Measurements from ENCODE around the gene ZNF485.
"Not testable (repeated sequence)": the region's sequence is repeated elsewhere in the genome, so short reads cannot be mapped to it uniquely, and the experiment has no call there.

Gene ZNF485

GRCh38 chr10:43605850-43606322, 352 bp upstream of the ZNF485 start:
- no peak for DNase-seq (ENCODE audit: low spot score)

- no peak for DNase-seq (ENCODE audit: low spot score)
Observed at GRCh38 chr10:43607199-43607573, 948 bp downstream of the ZNF485 start.

GRCh38 chr10:43610636-43611035, 4.4 kb downstream of the ZNF485 start:
- DNase-seq (ENCODE audit: low spot score), result no peak

- DNase-seq (ENCODE audit: low spot score), result no peak
Observed at GRCh38 chr10:43616697-43617370, 10.6 kb downstream of the ZNF485 start.

GRCh38 chr10:43619368-43619767, 13.1 kb downstream of the ZNF485 start:
- DNase-seq (ENCODE audit: low spot score), result no peak

- no peak for DNase-seq (ENCODE audit: low spot score)
Observed at GRCh38 chr10:43622038-43622437, 15.8 kb downstream of the ZNF485 start.

GRCh38 chr10:43623351-43623750, 17.1 kb downstream of the ZNF485 start:
- DNase-seq (ENCODE audit: low spot score), result no peak

GRCh38 chr10:43627942-43628341, 21.7 kb downstream of the ZNF485 start:
- no peak for DNase-seq (ENCODE audit: low spot score)

GRCh38 chr10:43628956-43629355, 22.7 kb downstream of the ZNF485 start:
- no peak for DNase-seq (ENCODE audit: low spot score)

GRCh38 chr10:43635816-43636215, 29.6 kb downstream of the ZNF485 start:
- DNase-seq (ENCODE audit: low spot score), result not testable (repeated sequence)

GRCh38 chr10:43640603-43641002, 34.4 kb downstream of the ZNF485 start:
- no peak for DNase-seq (ENCODE audit: low spot score)

GRCh38 chr10:43644252-43644651, 38.0 kb downstream of the ZNF485 start:
- no peak for DNase-seq (ENCODE audit: low spot score)

- no peak for DNase-seq (ENCODE audit: low spot score)
Observed at GRCh38 chr10:43645866-43646265, 39.6 kb downstream of the ZNF485 start.

- no peak for DNase-seq (ENCODE audit: low spot score)
Observed at GRCh38 chr10:43647576-43647975, 41.3 kb downstream of the ZNF485 start.

GRCh38 chr10:43648095-43648397, 41.8 kb downstream of the ZNF485 start:
- no peak for DNase-seq (ENCODE audit: low spot score)

- peak; percentile 87 for DNase-seq (ENCODE audit: low spot score)
Observed at GRCh38 chr10:43648398-43649184, 42.4 kb downstream of the ZNF485 start, which contains the start of gene ZNF32. TSS of gene ZNF32 (minus strand) at chr10:43648881. CDS start at chr10:43646133, 2,748 bp downstream.

- DNase-seq (ENCODE audit: low spot score), result no peak
Observed at GRCh38 chr10:43649185-43649523, 42.9 kb downstream of the ZNF485 start.

- DNase-seq (ENCODE audit: low spot score), result no peak
Observed at GRCh38 chr10:43653746-43654145, 47.5 kb downstream of the ZNF485 start.

- no peak for DNase-seq (ENCODE audit: low spot score)
Observed at GRCh38 chr10:43655311-43655710, 49.1 kb downstream of the ZNF485 start.

GRCh38 chr10:43658227-43658626, 52.0 kb downstream of the ZNF485 start:
- DNase-seq (ENCODE audit: low spot score), result no peak

GRCh38 chr10:43665054-43665453, 58.8 kb downstream of the ZNF485 start:
- no peak for DNase-seq (ENCODE audit: low spot score)

- no peak for DNase-seq (ENCODE audit: low spot score)
Observed at GRCh38 chr10:43666552-43666951, 60.3 kb downstream of the ZNF485 start.

- no peak for DNase-seq (ENCODE audit: low spot score)
Observed at GRCh38 chr10:43667317-43667731, 61.1 kb downstream of the ZNF485 start.
